Body of pancreas (tissue), 4 donors: Measurements from ENCODE around the gene CLRN2.

Experiments used
- CTCF ChIP-seq, 7 experiments: fragments of 450-650 bp in 4 of 7; fragments of 200-600 bp in 3 of 7; sonication (generic) in 3 of 7; IDR thresholded peaks; one replicate each; pipeline ENCODE4 v1.5.1; 2016 to 2019; ENCODE audit warnings: antibody characterized with exemption in 7 of 7
- POLR2A ChIP-seq, 3 donors: fragments of 450-650 bp; IDR thresholded peaks; one replicate each; pipeline ENCODE4 v1.6.1; 2016; ENCODE audit warnings: antibody characterized with exemption in 3 of 3, mild to moderate bottlenecking in 2 of 3

GRCh38 chr4:17546222-17546621, 31.3 kb downstream of the CLRN2 start:
- TF ChIP-seq CTCF (IDR thresholded peaks at IDR 0.05) = no peak
- TF ChIP-seq POLR2A (IDR thresholded peaks at IDR 0.05) = no peak
